Measurements from ENCODE around the gene HHAT.

Gene HHAT

GRCh38 chr1:210328746-210329503 lies at the start of gene HHAT:
Gene HHAT (plus strand): TSS chr1:210328902. CDS start chr1:210348976, 20,074 bp downstream.
- DNase-seq (ENCODE audit: low read depth), result peak; percentile 25

GRCh38 chr1:210280221-210280620 lies 48.5 kb upstream of the HHAT start:
- no peak overlapping the region for H3K4me3 ChIP-seq (ENCODE audit: low read depth, low read length)
- DNase-seq (ENCODE audit: low read depth), result no peak

More at GRCh38 chr1:210328746-210329503, at the start of gene HHAT:
- peak within 1 kb of the TSS; percentile 61 for H3K4me3 ChIP-seq (ENCODE audit: low read depth, low read length)

- no peak overlapping the region for H3K4me3 ChIP-seq (ENCODE audit: low read depth, low read length)
- DNase-seq (ENCODE audit: low read depth), result no peak
Measured at GRCh38 chr1:210288116-210288515, 40.6 kb upstream of the HHAT start.

- no peak overlapping the region for H3K4me3 ChIP-seq (ENCODE audit: low read depth, low read length)
- DNase-seq (ENCODE audit: low read depth), result no peak
Measured at GRCh38 chr1:210289248-210289647, 39.5 kb upstream of the HHAT start.

GRCh38 chr1:210291081-210291764 lies 37.5 kb upstream of the HHAT start:
- H3K4me3 ChIP-seq (ENCODE audit: low read depth, low read length), result no peak overlapping the region
- no peak for DNase-seq (ENCODE audit: low read depth)

GRCh38 chr1:210291786-210292230 lies 36.9 kb upstream of the HHAT start:
- DNase-seq (ENCODE audit: low read depth), result no peak
- no peak overlapping the region for H3K4me3 ChIP-seq (ENCODE audit: low read depth, low read length)

- peak overlapping the region; percentile 28 for H3K4me3 ChIP-seq (ENCODE audit: low read depth, low read length)
- DNase-seq (ENCODE audit: low read depth), result no peak
Measured at GRCh38 chr1:210292231-210292871, 36.4 kb upstream of the HHAT start.

- H3K4me3 ChIP-seq (ENCODE audit: low read depth, low read length), result no peak overlapping the region
- no peak for DNase-seq (ENCODE audit: low read depth)
Measured at GRCh38 chr1:210293171-210293607, 35.5 kb upstream of the HHAT start.

GRCh38 chr1:210294999-210295745 lies 33.5 kb upstream of the HHAT start:
- DNase-seq (ENCODE audit: low read depth), result no peak
- H3K4me3 ChIP-seq (ENCODE audit: low read depth, low read length), result no peak overlapping the region

- DNase-seq (ENCODE audit: low read depth), result no peak
- H3K4me3 ChIP-seq (ENCODE audit: low read depth, low read length), result no peak overlapping the region
Measured at GRCh38 chr1:210296682-210297081, 32.0 kb upstream of the HHAT start.

GRCh38 chr1:210298296-210298695 lies 30.4 kb upstream of the HHAT start:
- no peak for DNase-seq (ENCODE audit: low read depth)

GRCh38 chr1:210298936-210299335 lies 29.8 kb upstream of the HHAT start:
- DNase-seq (ENCODE audit: low read depth), result no peak
- H3K4me3 ChIP-seq (ENCODE audit: low read depth, low read length), result no peak overlapping the region

More at GRCh38 chr1:210298296-210298695, 30.4 kb upstream of the HHAT start:
- H3K4me3 ChIP-seq (ENCODE audit: low read depth, low read length), result no peak overlapping the region

- H3K4me3 ChIP-seq (ENCODE audit: low read depth, low read length), result no peak overlapping the region
- DNase-seq (ENCODE audit: low read depth), result no peak
Measured at GRCh38 chr1:210299501-210299900, 29.2 kb upstream of the HHAT start.

GRCh38 chr1:210300923-210301614 lies 27.6 kb upstream of the HHAT start:
- no peak overlapping the region for H3K4me3 ChIP-seq (ENCODE audit: low read depth, low read length)
- DNase-seq (ENCODE audit: low read depth), result no peak

GRCh38 chr1:210301615-210302000 lies 27.1 kb upstream of the HHAT start:
- no peak overlapping the region for H3K4me3 ChIP-seq (ENCODE audit: low read depth, low read length)
- DNase-seq (ENCODE audit: low read depth), result no peak

- DNase-seq (ENCODE audit: low read depth), result no peak
- H3K4me3 ChIP-seq (ENCODE audit: low read depth, low read length), result no peak overlapping the region
Measured at GRCh38 chr1:210302501-210302900, 26.2 kb upstream of the HHAT start.

- no peak for DNase-seq (ENCODE audit: low read depth)
- no peak overlapping the region for H3K4me3 ChIP-seq (ENCODE audit: low read depth, low read length)
Measured at GRCh38 chr1:210303391-210303790, 25.3 kb upstream of the HHAT start.

- DNase-seq (ENCODE audit: low read depth), result no peak
- no peak overlapping the region for H3K4me3 ChIP-seq (ENCODE audit: low read depth, low read length)
Measured at GRCh38 chr1:210310562-210311153, 18.0 kb upstream of the HHAT start.
